ENCODE data around the gene EML6.

The EML6 gene

GRCh38 chr2:54810246-54810645, 86.8 kb downstream of the EML6 start:
- H3K27ac ChIP-seq (ENCODE audit: insufficient read depth, low read length, poor library complexity, severe bottlenecking), result no peak overlapping the region
- DNase-seq, result no peak
- H3K4me1 ChIP-seq (ENCODE audit: control insufficient read depth, insufficient read depth, low read length, poor library complexity, severe bottlenecking), result no peaks in the 10 kb centered on the region
- H3K36me3 ChIP-seq (ENCODE audit: control insufficient read depth, insufficient read depth, low read length), result no peaks in the 10 kb centered on the region
- H3K9me3 ChIP-seq (ENCODE audit: control insufficient read depth, low read length), result no peaks in the 10 kb centered on the region
- no peak overlapping the region for H3K4me3 ChIP-seq (ENCODE audit: insufficient read depth, low read depth, low read length, poor library complexity, severe bottlenecking)
- H3K27me3 ChIP-seq (replicated peaks; ENCODE audit: control insufficient read depth, insufficient read depth, low read length, poor library complexity, severe bottlenecking), result no peaks in the 10 kb centered on the region

GRCh38 chr2:54813584-54813983, 90.1 kb downstream of the EML6 start:
- Histone ChIP-seq H3K4me1 (ENCODE audit: control insufficient read depth, insufficient read depth, low read length, poor library complexity, severe bottlenecking) (no peaks in the 10 kb centered on the region), H3K27me3 (replicated peaks; ENCODE audit: control insufficient read depth, insufficient read depth, low read length, poor library complexity, severe bottlenecking) (no peaks in the 10 kb centered on the region), H3K4me3 (ENCODE audit: insufficient read depth, low read depth, low read length, poor library complexity, severe bottlenecking) (no peak overlapping the region), H3K27ac (ENCODE audit: insufficient read depth, low read length, poor library complexity, severe bottlenecking) (no peak overlapping the region), H3K9me3 (ENCODE audit: control insufficient read depth, low read length) (no peaks in the 10 kb centered on the region), H3K36me3 (ENCODE audit: control insufficient read depth, insufficient read depth, low read length) (no peaks in the 10 kb centered on the region)
- no peak for DNase-seq

GRCh38 chr2:54814389-54815147, 91.1 kb downstream of the EML6 start:
- no peaks in the 10 kb centered on the region for H3K9me3 ChIP-seq (ENCODE audit: control insufficient read depth, low read length)
- no peak overlapping the region for H3K4me3 ChIP-seq (ENCODE audit: insufficient read depth, low read depth, low read length, poor library complexity, severe bottlenecking)
- H3K4me1 ChIP-seq (ENCODE audit: control insufficient read depth, insufficient read depth, low read length, poor library complexity, severe bottlenecking), result no peaks in the 10 kb centered on the region
- no peak for DNase-seq
- no peaks in the 10 kb centered on the region for H3K27me3 ChIP-seq (replicated peaks; ENCODE audit: control insufficient read depth, insufficient read depth, low read length, poor library complexity, severe bottlenecking)
- H3K27ac ChIP-seq (ENCODE audit: insufficient read depth, low read length, poor library complexity, severe bottlenecking), result no peak overlapping the region
- no peaks in the 10 kb centered on the region for H3K36me3 ChIP-seq (ENCODE audit: control insufficient read depth, insufficient read depth, low read length)

- H3K27me3 ChIP-seq (replicated peaks; ENCODE audit: control insufficient read depth, insufficient read depth, low read length, poor library complexity, severe bottlenecking), result no peaks in the 10 kb centered on the region
- DNase-seq, result no peak
- H3K4me3 ChIP-seq (ENCODE audit: insufficient read depth, low read depth, low read length, poor library complexity, severe bottlenecking), result no peak overlapping the region
Observed at GRCh38 chr2:54815148-54815539, 91.7 kb downstream of the EML6 start.

GRCh38 chr2:54818226-54818625, 94.8 kb downstream of the EML6 start:
- Histone ChIP-seq H3K27ac (ENCODE audit: insufficient read depth, low read length, poor library complexity, severe bottlenecking) (no peak overlapping the region), H3K27me3 (replicated peaks; ENCODE audit: control insufficient read depth, insufficient read depth, low read length, poor library complexity, severe bottlenecking) (no peaks in the 10 kb centered on the region), H3K4me1 (ENCODE audit: control insufficient read depth, insufficient read depth, low read length, poor library complexity, severe bottlenecking) (no peaks in the 10 kb centered on the region), H3K4me3 (ENCODE audit: insufficient read depth, low read depth, low read length, poor library complexity, severe bottlenecking) (no peak overlapping the region), H3K9me3 (ENCODE audit: control insufficient read depth, low read length) (no peaks in the 10 kb centered on the region), H3K36me3 (ENCODE audit: control insufficient read depth, insufficient read depth, low read length) (no peaks in the 10 kb centered on the region)
- no peak for DNase-seq

More at GRCh38 chr2:54815148-54815539, 91.7 kb downstream of the EML6 start:
- Histone ChIP-seq H3K4me1 (ENCODE audit: control insufficient read depth, insufficient read depth, low read length, poor library complexity, severe bottlenecking) (no peaks in the 10 kb centered on the region), H3K9me3 (ENCODE audit: control insufficient read depth, low read length) (no peaks in the 10 kb centered on the region), H3K36me3 (ENCODE audit: control insufficient read depth, insufficient read depth, low read length) (no peaks in the 10 kb centered on the region), H3K27ac (ENCODE audit: insufficient read depth, low read length, poor library complexity, severe bottlenecking) (no peak overlapping the region)

- no peaks in the 10 kb centered on the region for H3K27me3 ChIP-seq (replicated peaks; ENCODE audit: control insufficient read depth, insufficient read depth, low read length, poor library complexity, severe bottlenecking)
- DNase-seq, result no peak
- no peaks in the 10 kb centered on the region for H3K9me3 ChIP-seq (ENCODE audit: control insufficient read depth, low read length)
- no peaks in the 10 kb centered on the region for H3K36me3 ChIP-seq (ENCODE audit: control insufficient read depth, insufficient read depth, low read length)
- no peaks in the 10 kb centered on the region for H3K4me1 ChIP-seq (ENCODE audit: control insufficient read depth, insufficient read depth, low read length, poor library complexity, severe bottlenecking)
- no peak overlapping the region for H3K4me3 ChIP-seq (ENCODE audit: insufficient read depth, low read depth, low read length, poor library complexity, severe bottlenecking)
- H3K27ac ChIP-seq (ENCODE audit: insufficient read depth, low read length, poor library complexity, severe bottlenecking), result no peak overlapping the region
Observed at GRCh38 chr2:54820558-54820957, 97.1 kb downstream of the EML6 start.

- no peaks in the 10 kb centered on the region for H3K9me3 ChIP-seq (ENCODE audit: control insufficient read depth, low read length)
- H3K27ac ChIP-seq (ENCODE audit: insufficient read depth, low read length, poor library complexity, severe bottlenecking), result no peak overlapping the region
- H3K4me3 ChIP-seq (ENCODE audit: insufficient read depth, low read depth, low read length, poor library complexity, severe bottlenecking), result no peak overlapping the region
- H3K4me1 ChIP-seq (ENCODE audit: control insufficient read depth, insufficient read depth, low read length, poor library complexity, severe bottlenecking), result no peaks in the 10 kb centered on the region
- no peaks in the 10 kb centered on the region for H3K27me3 ChIP-seq (replicated peaks; ENCODE audit: control insufficient read depth, insufficient read depth, low read length, poor library complexity, severe bottlenecking)
- H3K36me3 ChIP-seq (ENCODE audit: control insufficient read depth, insufficient read depth, low read length), result no peaks in the 10 kb centered on the region
- no peak for DNase-seq
Observed at GRCh38 chr2:54824567-54824966, 101.1 kb downstream of the EML6 start.

- Histone ChIP-seq H3K4me3 (ENCODE audit: insufficient read depth, low read depth, low read length, poor library complexity, severe bottlenecking) (no peak overlapping the region), H3K4me1 (ENCODE audit: control insufficient read depth, insufficient read depth, low read length, poor library complexity, severe bottlenecking) (no peaks in the 10 kb centered on the region), H3K9me3 (ENCODE audit: control insufficient read depth, low read length) (no peaks in the 10 kb centered on the region), H3K27me3 (replicated peaks; ENCODE audit: control insufficient read depth, insufficient read depth, low read length, poor library complexity, severe bottlenecking) (no peaks in the 10 kb centered on the region), H3K36me3 (ENCODE audit: control insufficient read depth, insufficient read depth, low read length) (no peaks in the 10 kb centered on the region), H3K27ac (ENCODE audit: insufficient read depth, low read length, poor library complexity, severe bottlenecking) (no peak overlapping the region)
- no peak for DNase-seq
Observed at GRCh38 chr2:54830546-54830945, 107.1 kb downstream of the EML6 start.

- no peak overlapping the region for H3K4me3 ChIP-seq (ENCODE audit: insufficient read depth, low read depth, low read length, poor library complexity, severe bottlenecking)
Observed at GRCh38 chr2:54831480-54831879, 108.0 kb downstream of the EML6 start.

GRCh38 chr2:54834721-54835120, 111.3 kb downstream of the EML6 start:
- no peak for DNase-seq
- H3K36me3 ChIP-seq (ENCODE audit: control insufficient read depth, insufficient read depth, low read length), result no peaks in the 10 kb centered on the region
- H3K4me1 ChIP-seq (ENCODE audit: control insufficient read depth, insufficient read depth, low read length, poor library complexity, severe bottlenecking), result no peaks in the 10 kb centered on the region
- H3K4me3 ChIP-seq (ENCODE audit: insufficient read depth, low read depth, low read length, poor library complexity, severe bottlenecking), result no peak overlapping the region
- no peaks in the 10 kb centered on the region for H3K9me3 ChIP-seq (ENCODE audit: control insufficient read depth, low read length)
- no peak overlapping the region for H3K27ac ChIP-seq (ENCODE audit: insufficient read depth, low read length, poor library complexity, severe bottlenecking)
- H3K27me3 ChIP-seq (replicated peaks; ENCODE audit: control insufficient read depth, insufficient read depth, low read length, poor library complexity, severe bottlenecking), result no peaks in the 10 kb centered on the region

More at GRCh38 chr2:54831480-54831879, 108.0 kb downstream of the EML6 start:
- Histone ChIP-seq H3K4me1 (ENCODE audit: control insufficient read depth, insufficient read depth, low read length, poor library complexity, severe bottlenecking) (no peaks in the 10 kb centered on the region), H3K27me3 (replicated peaks; ENCODE audit: control insufficient read depth, insufficient read depth, low read length, poor library complexity, severe bottlenecking) (no peaks in the 10 kb centered on the region), H3K36me3 (ENCODE audit: control insufficient read depth, insufficient read depth, low read length) (no peaks in the 10 kb centered on the region), H3K27ac (ENCODE audit: insufficient read depth, low read length, poor library complexity, severe bottlenecking) (no peak overlapping the region), H3K9me3 (ENCODE audit: control insufficient read depth, low read length) (no peaks in the 10 kb centered on the region)
- DNase-seq, result no peak
